Panc1 (cell line): ENCODE results near the gene MAP7. TPM values are rescaled to one million over a fixed set of nuclear protein-coding genes. Genes with fewer than 3 reads are reported as not detected.

Source experiments
- ATAC-seq: fragments of 200-7000 bp; cut with Tn5 transposase; 2 replicates; pipeline ENCODE4 v1.9.1; 2020; ENCODE audit warnings: mild to moderate bottlenecking, moderate library complexity
- BruUV-seq: library from RNA; stranded (reverse); fragments of 400-500 nt; replicated peaks from 2 replicates; lab custom pipeline; 2021; lab: Mats Ljungman, UMichigan
- CTCF ChIA-PET: fragments of 300-600 bp; sonication (Branson Sonifier 250); formaldehyde crosslinking; loops from one replicate; lab custom pipeline; 2022; ENCODE audit warnings: antibody characterized with exemption; lab: Charles Lee
- POLR2A ChIA-PET: fragments of 300-600 bp; sonication (Branson Sonifier 250); formaldehyde crosslinking; loops from one replicate; lab custom pipeline; 2022; ENCODE audit warnings: antibody characterized with exemption; lab: Charles Lee
- DNase-seq: peaks from one replicate; pipeline ENCODE4 v3.0.0-alpha.2; 2010; ENCODE audit warnings: low read depth, low spot score
- H3K27ac ChIP-seq: 2 replicates; pipeline ENCODE4 v1.5.1; 2011; ENCODE audit warnings: mild to moderate bottlenecking, low read length, inconsistent platforms
- H3K27me3 ChIP-seq: fragments of 200-500 bp; sonication (Bioruptor generic); 2 replicates; pipeline ENCODE4 v1.6.0; 2014; ENCODE audit warnings: low read length, inconsistent platforms; ENCODE audit not compliant: control insufficient read depth, insufficient read depth
- H3K36me3 ChIP-seq: fragments of 200-500 bp; sonication (Bioruptor generic); 2 replicates; pipeline ENCODE4 v1.5.1; 2014; ENCODE audit warnings: inconsistent platforms, mild to moderate bottlenecking, low read length, moderate library complexity; ENCODE audit not compliant: control insufficient read depth, insufficient read depth
- H3K4me1 ChIP-seq: 2 replicates; pipeline ENCODE4 v1.5.1; 2011; ENCODE audit warnings: inconsistent platforms, mild to moderate bottlenecking, low read length, moderate library complexity; ENCODE audit not compliant: control insufficient read depth, insufficient read depth
- H3K4me3 ChIP-seq, 2 experiments: 2 replicates each; pipeline ENCODE4 v1.5.1; 2011 to 2012; ENCODE audit warnings: low read depth in 2 of 2, low read length in 2 of 2, mild to moderate bottlenecking in 2 of 2, inconsistent platforms in 1 of 2, moderate library complexity in 1 of 2
- H3K9me3 ChIP-seq: fragments of 200-500 bp; sonication (Bioruptor generic); 2 replicates; pipeline ENCODE4 v1.5.1; 2014; ENCODE audit warnings: low read depth, mild to moderate bottlenecking, inconsistent platforms, low read length, moderate library complexity; ENCODE audit not compliant: control insufficient read depth, insufficient read depth
- CTCF ChIP-seq: fragments of 450-650 bp; IDR thresholded peaks from 2 replicates; pipeline ENCODE4 v1.5.1; 2017; ENCODE audit warnings: mild to moderate bottlenecking
- POLR2AphosphoS5 ChIP-seq: IDR thresholded peaks from 2 replicates; pipeline ENCODE4 v1.6.1; 2012; ENCODE audit warnings: mild to moderate bottlenecking, low read depth, low read length, moderate library complexity
- REST ChIP-seq, 2 experiments: IDR thresholded peaks; 2 replicates each; pipeline ENCODE4 v1.6.1; 2011 to 2012; ENCODE audit warnings: low read depth in 2 of 2, control low read depth in 1 of 2, low read length in 1 of 2, mild to moderate bottlenecking in 1 of 2, moderate library complexity in 1 of 2; ENCODE audit not compliant: insufficient read depth in 1 of 2
- SIN3A ChIP-seq: IDR thresholded peaks from 2 replicates; pipeline ENCODE4 v1.6.1; 2012; ENCODE audit warnings: low read depth, mild to moderate bottlenecking, low read length, moderate library complexity, borderline replicate concordance; ENCODE audit not compliant: insufficient read depth
- TCF7L2 ChIP-seq: IDR thresholded peaks from 2 replicates; pipeline ENCODE4 v1.6.1; 2011; ENCODE audit warnings: mild to moderate bottlenecking, low read depth, low read length, inconsistent platforms
- in situ Hi-C: cut with HindIII; loops from 2 replicates; pipeline ENCODE4 v1.10.0; 2016; ENCODE audit warnings: low sequenced_read_pairs, low pct_unique_long_range_greater_than_20kb
- intact Hi-C: fragments of 100-400 bp; cut with micrococcal nuclease; formaldehyde crosslinking; loops from one replicate; pipeline ENCODE4 v1.10.0; 2022; ENCODE audit not compliant: unreplicated experiment
- total RNA-seq: library from RNA; stranded (reverse); gene quantifications from one replicate; pipeline ENCODE4 v1.2.1, GENCODE V29; 2021; ENCODE audit not compliant: unreplicated experiment

MAP7 gene
- total RNA-seq, 1 experiment from 2014 or later, result 1.8 TPM

GRCh38 chr6:136334853-136335252 is 215.4 kb downstream of the MAP7 start:
- Histone ChIP-seq H3K4me3 (no peak overlapping the region), H3K9me3 (no peaks in the 10 kb centered on the region), H3K27ac (no peak overlapping the region), H3K4me1 (no peaks in the 10 kb centered on the region), H3K36me3 (no peaks in the 10 kb centered on the region), H3K27me3 (no peaks in the 10 kb centered on the region; the same call in none of the 2 replicates)
- ChIA-PET POLR2A (no interaction called here), CTCF (no interaction called here)
- no TSS peak for BruUV-seq
- DNase-seq, result no peak
- intact Hi-C loops, result no loop called here
- TF ChIP-seq CTCF (peak; percentile 44), REST (IDR thresholded peaks at IDR 0.05; ENCODE audit: insufficient read depth in 1 of 2, low read depth in 2 of 2, low read length in 1 of 2) (no peak)
- in situ Hi-C loops, result no loop called here
- ATAC-seq, result no peak

- ATAC-seq (no peak), DNase-seq (no peak)
- Histone ChIP-seq H3K27me3 (no peaks in the 10 kb centered on the region; the same call in none of the 2 replicates), H3K27ac (no peak overlapping the region), H3K4me3 (no peak overlapping the region), H3K36me3 (no peaks in the 10 kb centered on the region), H3K4me1 (no peaks in the 10 kb centered on the region), H3K9me3 (no peaks in the 10 kb centered on the region)
- in situ Hi-C loops, result no loop called here
- CTCF ChIA-PET, result no interaction called here
- intact Hi-C loops, result no loop called here
- no peak for TF ChIP-seq SIN3A
- TF ChIP-seq TCF7L2, result no peak
- TF ChIP-seq POLR2AphosphoS5, result no peak
- no peak for TF ChIP-seq CTCF
- no peak for TF ChIP-seq REST (IDR thresholded peaks at IDR 0.05; ENCODE audit: insufficient read depth in 1 of 2, low read depth in 2 of 2, low read length in 1 of 2)
- POLR2A ChIA-PET, result no interaction called here
- BruUV-seq, result no TSS peak
Observed at GRCh38 chr6:136334465-136334846, 215.8 kb downstream of the MAP7 start.
